HCT116 (cell line): ENCODE measurements around the gene FASTKD2.

ENCODE experiments used
- CTCF ChIP-seq, 3 experiments: fragments of 200-600 bp in 1 of 3; sonication (generic) in 1 of 3; IDR thresholded peaks in 2 of 3; conservative IDR thresholded peaks in 1 of 3; 2 replicates each; pipeline ENCODE4 v1.5.1; 2012 to 2017; ENCODE audit warnings: low read depth in 2 of 3, low read length in 2 of 3, antibody characterized with exemption in 1 of 3, borderline replicate concordance in 1 of 3, control low read depth in 1 of 3, mild to moderate bottlenecking in 1 of 3, mixed read lengths in 1 of 3, mixed run types in 1 of 3, moderate library complexity in 1 of 3; ENCODE audit not compliant: insufficient read depth in 1 of 3
- EZH2 ChIP-seq: fragments of 200-600 bp; sonication (generic); IDR thresholded peaks from 2 replicates; pipeline ENCODE4 v1.6.1; 2017; ENCODE audit warnings: antibody characterized with exemption, mixed run types
- EZH2phosphoT487 ChIP-seq: fragments of 200-600 bp; IDR thresholded peaks from 2 replicates; pipeline ENCODE4 v1.6.1; 2018; ENCODE audit warnings: antibody characterized with exemption, borderline replicate concordance
- SIN3A ChIP-seq: IDR thresholded peaks from 2 replicates; pipeline ENCODE4 v1.6.1; 2012; ENCODE audit warnings: low read depth

DNA sequence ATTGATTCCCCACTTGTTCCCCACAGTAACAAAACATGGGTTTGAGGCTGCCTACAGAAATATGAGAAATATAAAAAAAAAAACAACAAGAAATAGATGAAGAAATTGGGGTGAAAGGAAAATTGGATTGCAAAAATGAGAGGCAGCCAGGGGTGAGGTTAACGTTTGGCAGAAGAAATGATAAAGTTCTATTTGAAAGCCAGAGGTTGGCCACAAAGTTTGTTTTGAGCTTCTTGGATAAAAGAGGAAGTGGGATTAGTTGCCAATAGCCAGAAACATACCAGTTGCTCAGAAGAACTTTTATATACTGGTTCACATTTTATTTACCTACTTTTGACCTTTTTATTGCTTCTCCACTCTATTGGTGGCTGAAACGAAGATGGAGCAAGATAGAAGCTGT, 67.5 kb downstream of the FASTKD2 start:
- TF ChIP-seq SIN3A (no peak), EZH2phosphoT487 (no peak), EZH2 (no peak), CTCF (IDR thresholded peaks at IDR 0.05 in 2 of 3, conservative IDR thresholded peaks at IDR 0.05 in 1 of 3; ENCODE audit: borderline replicate concordance in 1 of 3, insufficient read depth in 1 of 3, low read depth in 2 of 3, low read length in 2 of 3) (no peak)
